ENCODE data around the gene MMP25. TPM values are rescaled to one million over a fixed set of nuclear protein-coding genes. Genes with fewer than 3 reads are reported as not detected.

The MMP25 gene
- polyA plus RNA-seq, 1 donor (not counting 4 experiments of a cell fraction or from before 2014, with no cell fraction given): 0.09 TPM

- DNase-seq (ENCODE audit: low read depth, low spot score): no peak
- dilution Hi-C loops (cut with MboI; ENCODE audit: extremely low pct_ligation_motif_present, low sequenced_read_pairs): no loop called here
- H3K4me3 ChIP-seq (ENCODE audit: control insufficient read depth in 2 of 3, extremely low read depth in 1 of 3, insufficient read depth in 2 of 3, low read depth in 1 of 3, low read length in 3 of 3): peak overlapping the region; percentile 43 to 67 (median 57)
- no peaks in the 10 kb centered on the region for H3K4me1 ChIP-seq (ENCODE audit: control insufficient read depth, extremely low read depth, insufficient read depth, low read length)
- no peaks in the 10 kb centered on the region for H3K36me3 ChIP-seq (ENCODE audit: control insufficient read depth in 2 of 2, extremely low read depth in 1 of 2, insufficient read depth in 2 of 2, low read length in 2 of 2)
- TF ChIP-seq EZH2 (IDR thresholded peaks at IDR 0.05; ENCODE audit: low read length): peak; percentile 88
- no peak for TF ChIP-seq CTCF (optimal IDR thresholded peaks at IDR 0.05 in 1 of 3, IDR thresholded peaks at IDR 0.05 in 1 of 3, conservative IDR thresholded peaks at IDR 0.05 in 1 of 3; ENCODE audit: extremely low read depth in 1 of 3, insufficient read depth in 2 of 3, low read length in 3 of 3)
- H3K9ac ChIP-seq (ENCODE audit: control insufficient read depth, extremely low read depth, insufficient read depth, low read length): no peak overlapping the region
- H2AFZ ChIP-seq (ENCODE audit: control insufficient read depth, low read length): no peak overlapping the region
- no peaks in the 10 kb centered on the region for H3K9me3 ChIP-seq (ENCODE audit: control insufficient read depth, low read depth, low read length)
- H3K4me2 ChIP-seq (ENCODE audit: control insufficient read depth, extremely low read depth, insufficient read depth, low read depth, low read length): peak overlapping the region; percentile 84
- no peaks in the 10 kb centered on the region for H3K79me2 ChIP-seq (ENCODE audit: control insufficient read depth, insufficient read depth, low read length)
- H3K27me3 ChIP-seq (ENCODE audit: control insufficient read depth, extremely low read depth, insufficient read depth, low read length): peaks cover 46% of the 10 kb centered on the region
- H4K20me1 ChIP-seq (ENCODE audit: control insufficient read depth, extremely low read depth, insufficient read depth, low read length): no peaks in the 10 kb centered on the region
- H3K27ac ChIP-seq (ENCODE audit: control insufficient read depth, insufficient read depth, low read length): no peak overlapping the region
- FAIRE-seq: no peak
- no peaks in the 10 kb centered on the region for H3K9me1 ChIP-seq (ENCODE audit: control insufficient read depth, extremely low read depth, insufficient read depth, low read length)
Observed at GRCh38 chr16:3046641-3047386, 453 bp downstream of the MMP25 start.

GRCh38 chr16:3047387-3047720 lies 993 bp downstream of the MMP25 start:
- H3K4me3 ChIP-seq (ENCODE audit: control insufficient read depth in 2 of 3, extremely low read depth in 1 of 3, insufficient read depth in 2 of 3, low read depth in 1 of 3, low read length in 3 of 3): no peak overlapping the region
- no peaks in the 10 kb centered on the region for H3K4me1 ChIP-seq (ENCODE audit: control insufficient read depth, extremely low read depth, insufficient read depth, low read length)
- H3K36me3 ChIP-seq (ENCODE audit: control insufficient read depth in 2 of 2, extremely low read depth in 1 of 2, insufficient read depth in 2 of 2, low read length in 2 of 2): no peaks in the 10 kb centered on the region
- H3K4me2 ChIP-seq (ENCODE audit: control insufficient read depth, extremely low read depth, insufficient read depth, low read depth, low read length): no peak overlapping the region
- peaks cover 46% of the 10 kb centered on the region for H3K27me3 ChIP-seq (ENCODE audit: control insufficient read depth, extremely low read depth, insufficient read depth, low read length)
- DNase-seq (ENCODE audit: low read depth, low spot score) (no peak), FAIRE-seq (no peak)
- no peak for TF ChIP-seq CTCF (optimal IDR thresholded peaks at IDR 0.05 in 1 of 3, IDR thresholded peaks at IDR 0.05 in 1 of 3, conservative IDR thresholded peaks at IDR 0.05 in 1 of 3; ENCODE audit: extremely low read depth in 1 of 3, insufficient read depth in 2 of 3, low read length in 3 of 3)
- TF ChIP-seq EZH2 (IDR thresholded peaks at IDR 0.05; ENCODE audit: low read length): no peak
- H3K9ac ChIP-seq (ENCODE audit: control insufficient read depth, extremely low read depth, insufficient read depth, low read length): no peak overlapping the region
- no peaks in the 10 kb centered on the region for H4K20me1 ChIP-seq (ENCODE audit: control insufficient read depth, extremely low read depth, insufficient read depth, low read length)
- H3K9me1 ChIP-seq (ENCODE audit: control insufficient read depth, extremely low read depth, insufficient read depth, low read length): no peaks in the 10 kb centered on the region
- H3K79me2 ChIP-seq (ENCODE audit: control insufficient read depth, insufficient read depth, low read length): no peaks in the 10 kb centered on the region
- dilution Hi-C loops (cut with MboI; ENCODE audit: extremely low pct_ligation_motif_present, low sequenced_read_pairs): no loop called here
- no peak overlapping the region for H3K27ac ChIP-seq (ENCODE audit: control insufficient read depth, insufficient read depth, low read length)
- H2AFZ ChIP-seq (ENCODE audit: control insufficient read depth, low read length): no peak overlapping the region
- H3K9me3 ChIP-seq (ENCODE audit: control insufficient read depth, low read depth, low read length): no peaks in the 10 kb centered on the region

Measured in keratinocyte (primary cell).